ENCODE results near the gene YY1AP1. TPM values are rescaled to one million over a fixed set of nuclear protein-coding genes. Genes with fewer than 3 reads are reported as not detected.
"Not testable (repeated sequence)": the region's sequence is repeated elsewhere in the genome, so short reads cannot be mapped to it uniquely, and the experiment has no call there.

Gene YY1AP1
- polyA plus RNA-seq, 1 of the 3 experiments (the other 2 are of a cell fraction) = 45.0 TPM

GRCh38 chr1:155661239-155661638 lies 27.3 kb downstream of the YY1AP1 start:
- H3K27me3 ChIP-seq (ENCODE audit: insufficient read depth); H3K9ac ChIP-seq; H3K4me2 ChIP-seq; H3K9me3 ChIP-seq; H3F3A ChIP-seq (replicated peaks; ENCODE audit: insufficient read depth); DNase-seq; H3K27ac ChIP-seq (ENCODE audit: low read depth in 2 of 2, low read length in 1 of 2); H2AFZ ChIP-seq (ENCODE audit: low read depth); CTCF ChIA-PET; H3K4me1 ChIP-seq (ENCODE audit: control insufficient read depth in 1 of 2, insufficient read depth in 2 of 2, low read depth in 1 of 2, low read length in 1 of 2); H3K79me2 ChIP-seq (ENCODE audit: insufficient read depth); H4K20me1 ChIP-seq (ENCODE audit: insufficient read depth); H3K9me2 ChIP-seq; POLR2A ChIA-PET; H3K4me3 ChIP-seq (ENCODE audit: low read depth in 2 of 2, low read length in 1 of 2): not testable (repeated sequence)
- H3K36me3 ChIP-seq (replicated peaks in 1 of 2; ENCODE audit: control insufficient read depth in 1 of 2, insufficient read depth in 2 of 2, low read length in 1 of 2) = peaks cover 35 to 62% of the 10 kb centered on the region in 2 experiments
- WGBS (ENCODE audit: low lambda C conversion rate) = 95% methylated on average over 4 of the region's 4 CpGs

- no peak for TF ChIP-seq REST (IDR thresholded peaks at IDR 0.05; ENCODE audit: low read depth, low read length)
- WGBS (ENCODE audit: low lambda C conversion rate) = 97% methylated on average over 2 of the region's 2 CpGs
- H3K9me2 ChIP-seq = no peaks in the 10 kb centered on the region
- POLR2A ChIA-PET = no interaction called here
- no peak overlapping the region for H2AFZ ChIP-seq (ENCODE audit: low read depth)
- H3K27me3 ChIP-seq (ENCODE audit: insufficient read depth) = no peaks in the 10 kb centered on the region
- no peak overlapping the region for H3K27ac ChIP-seq (ENCODE audit: low read depth in 2 of 2, low read length in 1 of 2)
- H3K4me2 ChIP-seq = no peak overlapping the region
- H3K9me3 ChIP-seq = no peaks in the 10 kb centered on the region
- H3K9ac ChIP-seq = no peak overlapping the region
- H3K36me3 ChIP-seq (replicated peaks in 1 of 2; ENCODE audit: control insufficient read depth in 1 of 2, insufficient read depth in 2 of 2, low read length in 1 of 2) = peaks cover 29% of the 10 kb centered on the region in 2 experiments
- H3K4me1 ChIP-seq (ENCODE audit: control insufficient read depth in 1 of 2, insufficient read depth in 2 of 2, low read depth in 1 of 2, low read length in 1 of 2) = no peaks in the 10 kb centered on the region
- H3K79me2 ChIP-seq (ENCODE audit: insufficient read depth) = no peaks in the 10 kb centered on the region
- CTCF ChIA-PET = no interaction called here
- H4K20me1 ChIP-seq (ENCODE audit: insufficient read depth) = no peaks in the 10 kb centered on the region
- DNase-seq = no peak
- H3K4me3 ChIP-seq (ENCODE audit: low read depth in 2 of 2, low read length in 1 of 2) = no peak overlapping the region
- H3F3A ChIP-seq (replicated peaks; ENCODE audit: insufficient read depth) = no peaks in the 10 kb centered on the region
These were observed 31.1 kb downstream of the YY1AP1 start for GRCh38 chr1:155657463-155657862.

DNA sequence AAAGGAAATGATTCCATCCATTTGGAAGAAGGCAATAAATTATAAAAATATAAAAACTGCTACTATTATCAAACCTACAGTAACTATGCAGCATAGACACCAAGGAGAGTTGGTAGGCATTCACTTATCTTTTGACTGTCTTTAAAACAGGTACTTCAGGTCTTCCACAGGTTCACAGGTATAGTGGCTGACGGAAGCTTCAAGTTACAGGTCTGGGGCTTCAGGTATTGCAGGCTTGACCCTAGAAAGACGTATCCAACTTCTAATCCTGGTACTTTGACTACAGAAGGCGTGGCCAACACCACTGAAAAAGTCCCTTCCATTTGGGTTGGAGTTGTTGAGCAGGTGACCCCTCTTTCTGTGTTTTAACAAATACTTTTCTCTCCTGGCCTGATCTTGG lies 35.6 kb downstream of the YY1AP1 start:
- DNase-seq = no peak
- H3F3A ChIP-seq (replicated peaks; ENCODE audit: insufficient read depth) = peaks cover 19% of the 10 kb centered on the region
- H3K79me2 ChIP-seq (ENCODE audit: insufficient read depth) = peaks cover 2% of the 10 kb centered on the region; the same call in 1 of the 2 replicates
- no peak overlapping the region for H3K9ac ChIP-seq
- no peaks in the 10 kb centered on the region for H3K9me2 ChIP-seq
- no peak overlapping the region for H3K4me3 ChIP-seq (ENCODE audit: low read depth in 2 of 2, low read length in 1 of 2)
- H4K20me1 ChIP-seq (ENCODE audit: insufficient read depth) = no peaks in the 10 kb centered on the region
- no peaks in the 10 kb centered on the region for H3K9me3 ChIP-seq
- H3K27ac ChIP-seq (ENCODE audit: low read depth in 2 of 2, low read length in 1 of 2) = no peak overlapping the region
- POLR2A ChIA-PET = no interaction called here
- H3K4me1 ChIP-seq (ENCODE audit: control insufficient read depth in 1 of 2, insufficient read depth in 2 of 2, low read depth in 1 of 2, low read length in 1 of 2) = peaks cover 8 to 13% of the 10 kb centered on the region in 2 experiments; a peak in 3 of 4 replicates
- no peaks in the 10 kb centered on the region for H3K27me3 ChIP-seq (ENCODE audit: insufficient read depth)
- H3K4me2 ChIP-seq = no peak overlapping the region
- H2AFZ ChIP-seq (ENCODE audit: low read depth) = no peak overlapping the region
- H3K36me3 ChIP-seq (replicated peaks in 1 of 2; ENCODE audit: control insufficient read depth in 1 of 2, insufficient read depth in 2 of 2, low read length in 1 of 2) = no peaks in the 10 kb centered on the region
- 87% methylated on average over 3 of the region's 3 CpGs for WGBS (ENCODE audit: low lambda C conversion rate)
- CTCF ChIA-PET = no interaction called here
- TF ChIP-seq ELF1 (IDR thresholded peaks at IDR 0.05) (no peak), CHD2 (IDR thresholded peaks at IDR 0.05; ENCODE audit: low read length, partially characterized antibody) (no peak), EZH2phosphoT487 (IDR thresholded peaks at IDR 0.05; ENCODE audit: borderline replicate concordance, low read depth) (no peak), MEF2A (IDR thresholded peaks at IDR 0.05; ENCODE audit: borderline replicate concordance, low read depth) (no peak), TEAD4 (IDR thresholded peaks at IDR 0.05; ENCODE audit: borderline replicate concordance, insufficient read depth) (no peak), GABPA (IDR thresholded peaks at IDR 0.05; ENCODE audit: low read depth) (no peak), RCOR1 (IDR thresholded peaks at IDR 0.05; ENCODE audit: low read length) (no peak), REST (IDR thresholded peaks at IDR 0.05; ENCODE audit: low read depth, low read length) (no peak), TAF1 (IDR thresholded peaks at IDR 0.05; ENCODE audit: borderline replicate concordance, low read depth, low read length) (no peak)
- TF ChIP-seq, protein P1, sequence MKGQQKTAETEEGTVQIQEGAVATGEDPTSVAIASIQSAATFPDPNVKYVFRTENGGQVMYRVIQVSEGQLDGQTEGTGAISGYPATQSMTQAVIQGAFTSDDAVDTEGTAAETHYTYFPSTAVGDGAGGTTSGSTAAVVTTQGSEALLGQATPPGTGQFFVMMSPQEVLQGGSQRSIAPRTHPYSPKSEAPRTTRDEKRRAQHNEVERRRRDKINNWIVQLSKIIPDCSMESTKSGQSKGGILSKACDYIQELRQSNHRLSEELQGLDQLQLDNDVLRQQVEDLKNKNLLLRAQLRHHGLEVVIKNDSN (IDR thresholded peaks at IDR 0.05; ENCODE audit: borderline replicate concordance, low read depth) = no peak
- TF ChIP-seq, protein P2, sequence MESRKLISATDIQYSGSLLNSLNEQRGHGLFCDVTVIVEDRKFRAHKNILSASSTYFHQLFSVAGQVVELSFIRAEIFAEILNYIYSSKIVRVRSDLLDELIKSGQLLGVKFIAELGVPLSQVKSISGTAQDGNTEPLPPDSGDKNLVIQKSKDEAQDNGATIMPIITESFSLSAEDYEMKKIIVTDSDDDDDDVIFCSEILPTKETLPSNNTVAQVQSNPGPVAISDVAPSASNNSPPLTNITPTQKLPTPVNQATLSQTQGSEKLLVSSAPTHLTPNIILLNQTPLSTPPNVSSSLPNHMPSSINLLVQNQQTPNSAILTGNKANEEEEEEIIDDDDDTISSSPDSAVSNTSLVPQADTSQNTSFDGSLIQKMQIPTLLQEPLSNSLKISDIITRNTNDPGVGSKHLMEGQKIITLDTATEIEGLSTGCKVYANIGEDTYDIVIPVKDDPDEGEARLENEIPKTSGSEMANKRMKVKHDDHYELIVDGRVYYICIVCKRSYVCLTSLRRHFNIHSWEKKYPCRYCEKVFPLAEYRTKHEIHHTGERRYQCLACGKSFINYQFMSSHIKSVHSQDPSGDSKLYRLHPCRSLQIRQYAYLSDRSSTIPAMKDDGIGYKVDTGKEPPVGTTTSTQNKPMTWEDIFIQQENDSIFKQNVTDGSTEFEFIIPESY (IDR thresholded peaks at IDR 0.05; ENCODE audit: borderline replicate concordance, low read depth) = no peak

Measured in SK-N-SH (cell line).